Measurements from ENCODE around the gene TRAF2.
"Not testable (repeated sequence)": the region's sequence is repeated elsewhere in the genome, so short reads cannot be mapped to it uniquely, and the experiment has no call there.

TRAF2 gene

GRCh38 chr9:136885950-136886578 is at the start of gene TRAF2:
TRAF2 (plus strand) TSS chr9:136886516; CDS start chr9:136898741, 12,225 bp downstream.
- Histone ChIP-seq H3K9me3 (ENCODE audit: severe bottlenecking) (no peaks in the 10 kb centered on the region), H3K27me3 (ENCODE audit: insufficient read depth, low read depth, severe bottlenecking) (no peaks in the 10 kb centered on the region), H3K4me3 (ENCODE audit: low read depth, low read length) (peak within 1 kb of the TSS; percentile 67), H3K27ac (peak within 1 kb of the TSS; percentile 95), H3K36me3 (peaks cover 24% of the 10 kb centered on the region)
- peak; percentile 98 for DNase-seq
- no peak for TF ChIP-seq CTCF (IDR thresholded peaks at IDR 0.05; ENCODE audit: low read depth, low read length)

GRCh38 chr9:136837146-136837855 is 49.0 kb upstream of the TRAF2 start:
- peaks cover 49% of the 10 kb centered on the region for H3K36me3 ChIP-seq
- no peak overlapping the region for H3K27ac ChIP-seq
- no peak for DNase-seq
- no peak for TF ChIP-seq CTCF (IDR thresholded peaks at IDR 0.05; ENCODE audit: low read depth, low read length)
- no peak overlapping the region for H3K4me3 ChIP-seq (ENCODE audit: low read depth, low read length)
- H3K27me3 ChIP-seq (ENCODE audit: insufficient read depth, low read depth, severe bottlenecking): no peaks in the 10 kb centered on the region
- H3K9me3 ChIP-seq (ENCODE audit: severe bottlenecking): no peaks in the 10 kb centered on the region

- H3K27me3 ChIP-seq (ENCODE audit: insufficient read depth, low read depth, severe bottlenecking); H3K27ac ChIP-seq; H3K9me3 ChIP-seq (ENCODE audit: severe bottlenecking); H3K4me3 ChIP-seq (ENCODE audit: low read depth, low read length); DNase-seq: not testable (repeated sequence)
- peaks cover 45% of the 10 kb centered on the region for H3K36me3 ChIP-seq
These were observed 48.4 kb upstream of the TRAF2 start for GRCh38 chr9:136837856-136838277.

- no peaks in the 10 kb centered on the region for H3K27me3 ChIP-seq (ENCODE audit: insufficient read depth, low read depth, severe bottlenecking)
- H3K9me3 ChIP-seq (ENCODE audit: severe bottlenecking): no peaks in the 10 kb centered on the region
- peaks cover 44% of the 10 kb centered on the region for H3K36me3 ChIP-seq
- no peak overlapping the region; the same call in 1 of the 2 replicates for H3K27ac ChIP-seq
- H3K4me3 ChIP-seq (ENCODE audit: low read depth, low read length): no peak overlapping the region
- TF ChIP-seq CTCF (IDR thresholded peaks at IDR 0.05; ENCODE audit: low read depth, low read length): no peak
- no peak for DNase-seq
These were observed 47.7 kb upstream of the TRAF2 start for GRCh38 chr9:136838314-136839228.

- Histone ChIP-seq H3K27ac (peak overlapping the region; percentile 81), H3K4me3 (ENCODE audit: low read depth, low read length) (no peak overlapping the region), H3K36me3 (peaks cover 40% of the 10 kb centered on the region), H3K9me3 (ENCODE audit: severe bottlenecking) (no peaks in the 10 kb centered on the region), H3K27me3 (ENCODE audit: insufficient read depth, low read depth, severe bottlenecking) (no peaks in the 10 kb centered on the region)
- TF ChIP-seq CTCF (IDR thresholded peaks at IDR 0.05; ENCODE audit: low read depth, low read length): no peak
- no peak for DNase-seq
These were observed 46.8 kb upstream of the TRAF2 start for GRCh38 chr9:136839229-136840139.

Data from WERI-Rb-1 (cell line).